Measurements from ENCODE around the gene PPP3CA. TPM values are rescaled to one million over a fixed set of nuclear protein-coding genes. Genes with fewer than 3 reads are reported as not detected.
A peak's percentile ranks its signal among the peaks of the same experiment; 100 is the strongest.

Gene PPP3CA
- total RNA-seq, 4 donors from 2014 or later: 28.7 to 51.7 (median 39.0) TPM

DNA sequence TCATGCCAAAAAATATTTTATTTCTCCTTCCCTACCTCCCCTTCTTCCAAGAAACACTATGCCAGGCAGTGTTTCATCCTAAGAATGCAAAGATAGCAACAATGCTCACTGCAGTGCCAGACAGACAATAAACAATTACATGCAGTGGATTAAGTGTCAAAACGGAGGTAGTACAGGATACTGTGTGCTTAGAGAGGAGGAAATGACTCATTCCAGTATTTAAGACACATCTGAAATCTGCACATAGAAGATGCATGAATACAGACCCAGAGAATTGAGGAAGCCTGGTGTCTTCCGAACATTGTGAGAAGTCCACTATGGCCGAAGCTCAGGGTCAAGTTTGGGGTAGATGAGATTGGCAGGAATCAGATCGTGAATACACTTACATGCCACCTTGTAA lies 326.4 kb downstream of the PPP3CA start:
- no peaks in the 10 kb centered on the region for H3K9me3 ChIP-seq
- H3K4me1 ChIP-seq: peaks cover 23% of the 10 kb centered on the region
- H3K4me3 ChIP-seq: no peak overlapping the region
- no peak for DNase-seq (ENCODE audit: low spot score in 2 of 2)
- no peak for TF ChIP-seq POLR2A (IDR thresholded peaks at IDR 0.05)
- TF ChIP-seq, protein P1, sequence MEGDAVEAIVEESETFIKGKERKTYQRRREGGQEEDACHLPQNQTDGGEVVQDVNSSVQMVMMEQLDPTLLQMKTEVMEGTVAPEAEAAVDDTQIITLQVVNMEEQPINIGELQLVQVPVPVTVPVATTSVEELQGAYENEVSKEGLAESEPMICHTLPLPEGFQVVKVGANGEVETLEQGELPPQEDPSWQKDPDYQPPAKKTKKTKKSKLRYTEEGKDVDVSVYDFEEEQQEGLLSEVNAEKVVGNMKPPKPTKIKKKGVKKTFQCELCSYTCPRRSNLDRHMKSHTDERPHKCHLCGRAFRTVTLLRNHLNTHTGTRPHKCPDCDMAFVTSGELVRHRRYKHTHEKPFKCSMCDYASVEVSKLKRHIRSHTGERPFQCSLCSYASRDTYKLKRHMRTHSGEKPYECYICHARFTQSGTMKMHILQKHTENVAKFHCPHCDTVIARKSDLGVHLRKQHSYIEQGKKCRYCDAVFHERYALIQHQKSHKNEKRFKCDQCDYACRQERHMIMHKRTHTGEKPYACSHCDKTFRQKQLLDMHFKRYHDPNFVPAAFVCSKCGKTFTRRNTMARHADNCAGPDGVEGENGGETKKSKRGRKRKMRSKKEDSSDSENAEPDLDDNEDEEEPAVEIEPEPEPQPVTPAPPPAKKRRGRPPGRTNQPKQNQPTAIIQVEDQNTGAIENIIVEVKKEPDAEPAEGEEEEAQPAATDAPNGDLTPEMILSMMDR (IDR thresholded peaks at IDR 0.05): no peak
- WGBS: 60% methylated on average over 4 of the region's 4 CpGs
- H3K27ac ChIP-seq: no peak overlapping the region
- H3K27me3 ChIP-seq: no peaks in the 10 kb centered on the region
- peaks cover 7% of the 10 kb centered on the region for H3K36me3 ChIP-seq

GRCh38 chr4:101019941-101020401 lies 327.4 kb downstream of the PPP3CA start:
- Histone ChIP-seq H3K27me3 (no peaks in the 10 kb centered on the region), H3K27ac (peak overlapping the region; percentile 65), H3K9me3 (no peaks in the 10 kb centered on the region), H3K4me1 (peaks cover 23% of the 10 kb centered on the region), H3K4me3 (no peak overlapping the region), H3K36me3 (peaks cover 5% of the 10 kb centered on the region)
- 41% methylated on average over 1 of the region's 1 CpG for WGBS
- TF ChIP-seq POLR2A (IDR thresholded peaks at IDR 0.05) (no peak), EP300 (IDR thresholded peaks at IDR 0.05) (no peak), POLR2AphosphoS5 (IDR thresholded peaks at IDR 0.05) (no peak)
- TF ChIP-seq, protein P1 (IDR thresholded peaks at IDR 0.05): no peak
- DNase-seq (ENCODE audit: low spot score in 2 of 2): no peak

- WGBS: 71% methylated on average over 4 of the region's 4 CpGs
- no peak for DNase-seq (ENCODE audit: low spot score in 2 of 2)
- H3K4me1 ChIP-seq: peaks cover 23% of the 10 kb centered on the region
- H3K9me3 ChIP-seq: no peaks in the 10 kb centered on the region
- TF ChIP-seq POLR2A (IDR thresholded peaks at IDR 0.05): no peak
- TF ChIP-seq, protein P1 (IDR thresholded peaks at IDR 0.05): no peak
- no peak for TF ChIP-seq EP300 (IDR thresholded peaks at IDR 0.05)
- no peak for TF ChIP-seq POLR2AphosphoS5 (IDR thresholded peaks at IDR 0.05)
- H3K27me3 ChIP-seq: no peaks in the 10 kb centered on the region
- H3K4me3 ChIP-seq: no peak overlapping the region
- peak overlapping the region; percentile 65 for H3K27ac ChIP-seq
- H3K36me3 ChIP-seq: peaks cover 2% of the 10 kb centered on the region
Measured at GRCh38 chr4:101019313-101019712, 328.0 kb downstream of the PPP3CA start.

- DNase-seq (ENCODE audit: low spot score in 2 of 2): no peak
- Histone ChIP-seq H3K4me1 (peaks cover 23% of the 10 kb centered on the region), H3K9me3 (no peaks in the 10 kb centered on the region), H3K4me3 (no peak overlapping the region), H3K27me3 (no peaks in the 10 kb centered on the region), H3K36me3 (peaks cover 2% of the 10 kb centered on the region), H3K27ac (no peak overlapping the region)
- 75% methylated on average over 5 of the region's 5 CpGs for whole genome bisulfite sequencing
- TF ChIP-seq, protein P1 (IDR thresholded peaks at IDR 0.05): no peak
- TF ChIP-seq POLR2AphosphoS5 (IDR thresholded peaks at IDR 0.05): no peak
- TF ChIP-seq POLR2A (IDR thresholded peaks at IDR 0.05): no peak
- no peak for TF ChIP-seq EP300 (IDR thresholded peaks at IDR 0.05)
Measured at GRCh38 chr4:101018836-101019235, 328.5 kb downstream of the PPP3CA start.

DNA sequence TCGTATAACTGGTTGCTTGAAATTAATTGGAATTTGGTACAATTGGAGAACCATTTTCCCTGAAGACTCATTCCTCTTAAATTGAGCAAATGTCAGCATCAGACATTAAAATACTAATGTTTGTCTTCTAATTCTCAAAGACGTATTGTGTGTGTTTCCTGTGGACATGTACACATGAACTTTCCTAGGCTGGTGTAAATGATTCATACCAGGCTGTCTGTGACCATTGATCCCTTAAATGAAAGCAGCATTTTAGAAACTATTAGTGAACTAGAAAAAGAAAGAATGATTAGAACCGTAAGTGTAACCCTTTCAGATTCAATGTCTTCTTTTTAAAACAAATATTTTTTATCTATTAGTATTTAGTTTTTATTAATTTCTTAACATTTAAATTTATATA lies 332.9 kb downstream of the PPP3CA start:
- DNase-seq (ENCODE audit: low spot score in 2 of 2): no peak
- 65% methylated on average over 3 of the region's 3 CpGs for WGBS
- no peaks in the 10 kb centered on the region for H3K9me3 ChIP-seq
- no peak overlapping the region for H3K4me3 ChIP-seq
- TF ChIP-seq, protein P1 (IDR thresholded peaks at IDR 0.05): no peak
- TF ChIP-seq EP300 (IDR thresholded peaks at IDR 0.05) (no peak), POLR2AphosphoS5 (IDR thresholded peaks at IDR 0.05) (no peak), POLR2A (IDR thresholded peaks at IDR 0.05) (no peak)
- H3K27ac ChIP-seq: no peak overlapping the region
- H3K4me1 ChIP-seq: peaks cover 12% of the 10 kb centered on the region
- H3K36me3 ChIP-seq: no peaks in the 10 kb centered on the region
- H3K27me3 ChIP-seq: no peaks in the 10 kb centered on the region
